ENCODE measurements around the gene WNT3. TPM values are rescaled to one million over a fixed set of nuclear protein-coding genes. Genes with fewer than 3 reads are reported as not detected.

The WNT3 gene
- total RNA-seq, 4 donors from 2014 or later, result 0.83 to 10.1 (median 6.5) TPM

DNA sequence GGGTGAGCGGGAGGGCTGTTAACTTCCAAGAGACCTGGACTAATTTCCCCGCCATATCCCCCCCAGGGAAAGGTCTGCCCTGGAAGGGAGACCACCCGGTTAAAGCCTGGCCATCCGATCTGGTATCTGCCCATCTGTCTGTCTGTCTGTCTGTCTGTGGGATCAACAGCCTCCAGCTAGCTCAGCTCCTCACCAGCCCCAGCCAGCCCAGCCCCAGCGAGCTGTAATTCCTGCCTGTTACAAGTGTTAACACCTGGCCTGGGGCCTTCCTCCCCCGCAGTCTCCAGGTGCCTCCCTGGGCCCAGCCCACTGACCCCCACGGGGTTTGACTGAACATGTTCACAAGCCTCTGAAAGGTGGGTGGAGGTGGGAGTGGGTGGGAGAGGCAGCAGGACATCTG, 4.0 kb downstream of the WNT3 start:
- no peak overlapping the region for H3K27ac ChIP-seq
- H3K9me3 ChIP-seq, result no peaks in the 10 kb centered on the region
- no peak for DNase-seq
- no peaks in the 10 kb centered on the region for H3K36me3 ChIP-seq
- no peak overlapping the region for H3K4me3 ChIP-seq
- peaks cover 0 to 14% (median 9%) of the 10 kb centered on the region in 4 donors for H3K4me1 ChIP-seq
- H3K27me3 ChIP-seq, result peaks cover 0 to 28% of the 10 kb centered on the region in 2 donors
- TF ChIP-seq CTCF (IDR thresholded peaks at IDR 0.05), result no peak
- TF ChIP-seq POLR2A (IDR thresholded peaks at IDR 0.05), result no peak

DNA sequence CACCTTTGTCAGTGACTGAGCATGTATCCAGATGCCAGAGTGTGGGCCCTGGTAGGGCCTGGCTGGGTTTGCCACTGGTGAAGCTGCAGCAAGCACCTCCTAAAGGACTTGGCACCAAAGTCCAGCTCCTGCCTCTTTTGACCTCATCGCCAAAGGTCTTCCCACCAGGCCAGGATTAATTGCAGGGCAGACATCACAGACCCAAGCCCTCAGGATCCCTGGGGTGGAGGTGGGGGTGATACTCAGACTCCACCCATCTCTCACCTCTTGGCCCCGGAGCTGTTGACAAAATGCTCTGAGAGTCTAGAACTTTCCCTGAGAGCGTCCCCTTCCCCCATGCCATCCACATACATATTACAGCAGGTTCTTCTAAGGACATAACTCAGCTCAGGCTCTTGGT, 4.6 kb downstream of the WNT3 start:
- H3K27ac ChIP-seq, result no peak overlapping the region
- TF ChIP-seq POLR2A (IDR thresholded peaks at IDR 0.05) (no peak), CTCF (IDR thresholded peaks at IDR 0.05) (no peak)
- no peaks in the 10 kb centered on the region for H3K36me3 ChIP-seq
- no peaks in the 10 kb centered on the region for H3K9me3 ChIP-seq
- no peak for DNase-seq
- peaks cover 0 to 23% of the 10 kb centered on the region in 2 donors for H3K27me3 ChIP-seq
- H3K4me3 ChIP-seq, result no peak overlapping the region
- peaks cover 0 to 9% (median 5%) of the 10 kb centered on the region in 4 donors for H3K4me1 ChIP-seq

DNA sequence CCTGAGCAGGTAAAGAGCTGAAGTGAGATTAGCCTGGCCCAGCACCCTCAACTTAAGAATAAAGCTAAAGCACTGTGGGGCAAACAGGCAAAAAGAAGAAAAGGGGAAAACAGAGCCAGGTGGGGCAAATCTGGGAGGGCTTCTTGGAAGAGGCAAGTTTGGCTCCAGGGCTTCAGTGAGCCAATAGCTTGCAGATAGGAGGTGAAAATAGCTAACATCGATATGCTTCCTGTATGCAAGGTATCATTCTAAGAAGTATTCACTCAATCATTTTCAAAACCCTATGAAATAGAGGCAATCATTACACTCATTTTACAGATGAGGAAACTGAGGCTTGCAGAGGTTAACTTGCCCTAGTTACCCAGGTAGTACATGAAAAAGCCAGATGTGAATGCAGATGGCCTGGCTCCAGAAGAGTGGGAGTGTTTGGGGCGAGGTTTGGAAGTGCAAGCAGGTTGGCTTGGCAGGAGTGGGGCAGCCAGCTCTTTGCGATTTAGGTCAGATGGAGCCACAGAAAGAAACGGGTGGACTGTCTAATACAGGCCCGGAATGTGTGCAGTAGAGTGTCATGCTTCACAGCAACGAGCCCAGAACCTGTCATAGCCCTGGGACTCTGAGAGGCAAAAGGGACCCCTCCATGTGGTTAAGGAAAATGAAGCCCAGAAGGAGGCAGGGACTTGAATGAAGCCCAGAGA, 5.7 kb downstream of the WNT3 start:
- H3K27ac ChIP-seq, result no peak overlapping the region
- no peaks in the 10 kb centered on the region for H3K9me3 ChIP-seq
- H3K4me3 ChIP-seq, result no peak overlapping the region
- H3K4me1 ChIP-seq, result no peaks in the 10 kb centered on the region
- no peaks in the 10 kb centered on the region for H3K36me3 ChIP-seq
- peaks cover 0 to 11% of the 10 kb centered on the region in 2 donors for H3K27me3 ChIP-seq
- TF ChIP-seq POLR2A (IDR thresholded peaks at IDR 0.05), result no peak
- no peak for TF ChIP-seq CTCF (IDR thresholded peaks at IDR 0.05)
- no peak for DNase-seq

DNA sequence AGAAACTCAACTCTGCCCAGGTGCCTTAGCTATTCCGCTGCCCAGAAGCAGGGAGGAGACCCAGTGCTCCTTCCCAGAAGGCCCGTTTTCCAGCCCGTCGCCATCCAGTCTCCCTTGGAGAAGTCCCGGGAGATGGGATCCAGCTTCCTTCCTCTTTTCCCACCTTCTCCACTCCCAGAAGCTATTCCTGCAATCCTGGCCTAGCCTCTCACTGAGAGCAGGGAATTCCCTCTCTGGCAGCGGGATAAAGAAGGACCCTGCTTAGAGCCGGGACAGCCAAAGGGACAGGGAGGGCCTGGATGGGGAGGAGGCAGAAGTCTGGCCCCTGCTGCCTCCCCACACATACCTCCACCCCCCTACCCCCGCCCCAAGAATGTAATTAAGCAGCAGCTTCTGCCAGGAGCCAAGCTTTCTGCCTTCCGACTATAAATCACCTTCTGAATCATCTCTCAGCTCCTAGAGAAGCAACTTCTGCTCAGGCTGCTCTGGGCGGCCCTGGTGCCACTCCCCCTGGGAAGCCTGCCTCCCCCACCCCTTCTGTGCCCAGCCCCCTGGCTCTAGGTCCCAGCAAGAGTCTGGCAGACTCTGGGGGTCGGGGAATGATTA, 6.4 kb downstream of the WNT3 start:
- no peaks in the 10 kb centered on the region for H3K36me3 ChIP-seq
- no peak for DNase-seq
- no peak overlapping the region for H3K27ac ChIP-seq
- H3K4me3 ChIP-seq, result no peak overlapping the region
- TF ChIP-seq CTCF (IDR thresholded peaks at IDR 0.05), result no peak
- no peak for TF ChIP-seq POLR2A (IDR thresholded peaks at IDR 0.05)
- H3K9me3 ChIP-seq, result no peaks in the 10 kb centered on the region
- H3K27me3 ChIP-seq, result peaks cover 0 to 4% of the 10 kb centered on the region in 2 donors
- no peaks in the 10 kb centered on the region for H3K4me1 ChIP-seq

DNA sequence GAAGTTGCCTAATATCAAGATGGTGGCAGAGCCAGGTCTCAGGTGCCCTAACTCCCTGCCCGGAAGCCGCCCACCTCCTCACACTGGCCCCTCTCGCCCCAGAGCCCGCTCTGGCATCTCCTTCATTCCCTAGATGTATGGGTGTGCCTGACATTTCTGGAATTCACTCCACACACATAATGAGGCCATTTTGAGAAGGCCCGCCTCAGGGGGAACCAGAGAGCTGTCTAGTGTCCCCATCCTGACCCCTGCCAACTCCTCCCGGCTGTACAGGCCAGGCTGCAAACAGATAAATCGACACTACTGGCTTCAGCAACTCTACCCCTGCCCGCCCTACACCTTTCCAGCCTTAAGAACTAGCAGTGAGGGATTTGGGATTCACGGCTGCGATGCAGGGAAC, 7.7 kb downstream of the WNT3 start:
- no peaks in the 10 kb centered on the region for H3K36me3 ChIP-seq
- H3K9me3 ChIP-seq, result no peaks in the 10 kb centered on the region
- H3K4me3 ChIP-seq, result no peak overlapping the region
- H3K27me3 ChIP-seq, result no peaks in the 10 kb centered on the region
- H3K27ac ChIP-seq, result no peak overlapping the region
- DNase-seq, result no peak
- no peaks in the 10 kb centered on the region for H3K4me1 ChIP-seq
- TF ChIP-seq POLR2A (IDR thresholded peaks at IDR 0.05) (no peak), CTCF (IDR thresholded peaks at IDR 0.05) (no peak)

All from Peyer's patch (tissue), 4 donors.